ENCODE results near the gene ANKRD33B. TPM values are rescaled to one million over a fixed set of nuclear protein-coding genes. Genes with fewer than 3 reads are reported as not detected.
"Not testable (repeated sequence)": the region's sequence is repeated elsewhere in the genome, so short reads cannot be mapped to it uniquely, and the experiment has no call there.

ANKRD33B gene
- total RNA-seq, 8 experiments from 2014 or later: 2.8 to 41.9 (median 5.4) TPM

- WGBS, 10 experiments: 12 to 100% (median 19%) methylated on average over 1 to 12 of the region's 12 CpGs; no CpG with 5 or more reads in 1 of the 10 experiments
- ATAC-seq (replicated peaks in 6 of 8): peak in 7 of 8 experiments; percentile 6 to 30 (median 16)
- H3K4me3 ChIP-seq: peak overlapping the region; percentile 1 to 25 (median 8)
- in situ Hi-C loops (cut with MboI; ENCODE audit: low pct_unique_long_range_greater_than_20kb in 2 of 9, low sequenced_read_pairs in 9 of 9, unreplicated experiment in 9 of 9): loop anchor here in 7 of 9 experiments (10.0 to 25.0 kb wide), 4 partner anchors 162 to 340 kb away; no protein-coding TSS in a partner anchor
- H3K27ac ChIP-seq: no peak overlapping the region
- peaks cover 9 to 17% of the 10 kb centered on the region in 2 donors for H3K4me1 ChIP-seq (replicated peaks in 1 of 2)
Observed at GRCh38 chr5:10627160-10627701, 63.4 kb downstream of the ANKRD33B start.

GRCh38 chr5:10628601-10629000, 64.7 kb downstream of the ANKRD33B start:
- 50 to 100% (median 92%) methylated on average over 1 to 6 of the region's 7 CpGs; no CpG with 5 or more reads in 2 of the 10 experiments for WGBS, 10 experiments
- ATAC-seq (replicated peaks in 6 of 8): no peak
- Histone ChIP-seq H3K4me1 (replicated peaks in 1 of 2) (peaks cover 9 to 17% of the 10 kb centered on the region in 2 donors), H3K27ac (no peak overlapping the region), H3K4me3 (no peak overlapping the region)
- in situ Hi-C loops (cut with MboI; ENCODE audit: low pct_unique_long_range_greater_than_20kb in 2 of 9, low sequenced_read_pairs in 9 of 9, unreplicated experiment in 9 of 9): loop anchor here in 7 of 9 experiments (10.0 to 25.0 kb wide), 4 partner anchors 164 to 341 kb away; no protein-coding TSS in a partner anchor

GRCh38 chr5:10629682-10630081, 65.8 kb downstream of the ANKRD33B start:
- 57 to 100% (median 93%) methylated on average over 1 to 5 of the region's 5 CpGs; no CpG with 5 or more reads in 1 of the 10 experiments for WGBS, 10 experiments

GRCh38 chr5:10630126-10630525, 66.3 kb downstream of the ANKRD33B start:
- Histone ChIP-seq H3K4me1 (replicated peaks in 1 of 2) (peaks cover 9 to 17% of the 10 kb centered on the region in 2 donors), H3K4me3 (no peak overlapping the region), H3K27ac (no peak overlapping the region)
- in situ Hi-C loops (cut with MboI; ENCODE audit: low pct_unique_long_range_greater_than_20kb in 2 of 9, low sequenced_read_pairs in 9 of 9, unreplicated experiment in 9 of 9): loop anchor here in 4 of 9 experiments (25.0 kb wide), 2 partner anchors 168 to 343 kb away; no protein-coding TSS in a partner anchor
- 78 to 100% (median 88%) methylated on average over 1 to 5 of the region's 5 CpGs; no CpG with 5 or more reads in 2 of the 10 experiments for whole genome bisulfite sequencing, 10 experiments
- ATAC-seq (replicated peaks in 6 of 8): no peak

More at GRCh38 chr5:10629682-10630081, 65.8 kb downstream of the ANKRD33B start:
- no peak for ATAC-seq (replicated peaks in 6 of 8)
- Histone ChIP-seq H3K4me1 (replicated peaks in 1 of 2) (peaks cover 9 to 17% of the 10 kb centered on the region in 2 donors), H3K4me3 (no peak overlapping the region), H3K27ac (no peak overlapping the region)
- in situ Hi-C loops (cut with MboI; ENCODE audit: low pct_unique_long_range_greater_than_20kb in 2 of 9, low sequenced_read_pairs in 9 of 9, unreplicated experiment in 9 of 9): loop anchor here in 7 of 9 experiments (10.0 to 25.0 kb wide), 4 partner anchors 165 to 342 kb away; no protein-coding TSS in a partner anchor

GRCh38 chr5:10630744-10631143, 66.9 kb downstream of the ANKRD33B start:
- H3K4me1 ChIP-seq (replicated peaks in 1 of 2): peaks cover 9 to 17% of the 10 kb centered on the region in 2 donors
- not testable (repeated sequence) for H3K4me3 ChIP-seq; H3K27ac ChIP-seq; ATAC-seq (replicated peaks in 6 of 8)
- 30 to 100% (median 93%) methylated on average over 1 to 4 of the region's 4 CpGs; no CpG with 5 or more reads in 2 of the 10 experiments for WGBS, 10 experiments
- in situ Hi-C loops (cut with MboI; ENCODE audit: low pct_unique_long_range_greater_than_20kb in 2 of 9, low sequenced_read_pairs in 9 of 9, unreplicated experiment in 9 of 9): loop anchor here in 4 of 9 experiments (25.0 kb wide), 2 partner anchors 168 to 343 kb away; no protein-coding TSS in a partner anchor

GRCh38 chr5:10631316-10631996, 67.6 kb downstream of the ANKRD33B start:
- Histone ChIP-seq H3K4me3 (no peak overlapping the region), H3K4me1 (replicated peaks in 1 of 2) (peaks cover 7 to 17% of the 10 kb centered on the region in 2 donors), H3K27ac (no peak overlapping the region)
- in situ Hi-C loops (cut with MboI; ENCODE audit: low pct_unique_long_range_greater_than_20kb in 2 of 9, low sequenced_read_pairs in 9 of 9, unreplicated experiment in 9 of 9): loop anchor here in 4 of 9 experiments (25.0 kb wide), 2 partner anchors 169 to 344 kb away; no protein-coding TSS in a partner anchor
- no peak for ATAC-seq (replicated peaks in 6 of 8)
- 38 to 94% (median 74%) methylated on average over 2 to 14 of the region's 18 CpGs; no CpG with 5 or more reads in 3 of the 10 experiments for WGBS, 10 experiments

- H3K4me1 ChIP-seq (replicated peaks in 1 of 2): peaks cover 0 to 9% of the 10 kb centered on the region in 2 donors
- WGBS, 10 experiments: 50 to 100% (median 80%) methylated on average over 1 to 10 of the region's 23 CpGs; no CpG with 5 or more reads in 3 of the 10 experiments
- in situ Hi-C loops (cut with MboI; ENCODE audit: low pct_unique_long_range_greater_than_20kb in 2 of 9, low sequenced_read_pairs in 9 of 9, unreplicated experiment in 9 of 9): loop anchor here in 4 of 9 experiments (25.0 kb wide), 2 partner anchors 170 to 345 kb away; no protein-coding TSS in a partner anchor
- ATAC-seq (replicated peaks in 6 of 8): no peak
- H3K4me3 ChIP-seq: no peak overlapping the region
- no peak overlapping the region for H3K27ac ChIP-seq
Observed at GRCh38 chr5:10632110-10632761, 68.4 kb downstream of the ANKRD33B start.

GRCh38 chr5:10633271-10634049, 69.6 kb downstream of the ANKRD33B start:
- WGBS, 10 experiments: 67 to 100% (median 96%) methylated on average over 3 to 25 of the region's 28 CpGs
- in situ Hi-C loops (cut with MboI; ENCODE audit: low pct_unique_long_range_greater_than_20kb in 2 of 9, low sequenced_read_pairs in 9 of 9, unreplicated experiment in 9 of 9): loop anchor here in 4 of 9 experiments (25.0 kb wide), 2 partner anchors 171 to 346 kb away; no protein-coding TSS in a partner anchor
- Histone ChIP-seq H3K4me3 (no peak overlapping the region), H3K4me1 (replicated peaks in 1 of 2) (peaks cover 0 to 6% of the 10 kb centered on the region in 2 donors), H3K27ac (no peak overlapping the region)
- no peak for ATAC-seq (replicated peaks in 6 of 8)

GRCh38 chr5:10634050-10634449, 70.2 kb downstream of the ANKRD33B start:
- H3K4me1 ChIP-seq (replicated peaks in 1 of 2): peaks cover 0 to 6% of the 10 kb centered on the region in 2 donors
- in situ Hi-C loops (cut with MboI; ENCODE audit: low pct_unique_long_range_greater_than_20kb in 2 of 9, low sequenced_read_pairs in 9 of 9, unreplicated experiment in 9 of 9): loop anchor here in 4 of 9 experiments (25.0 kb wide), 2 partner anchors 172 to 347 kb away; no protein-coding TSS in a partner anchor
- H3K27ac ChIP-seq: no peak overlapping the region
- H3K4me3 ChIP-seq: no peak overlapping the region
- WGBS, 10 experiments: 62 to 100% (median 90%) methylated on average over 3 to 4 of the region's 4 CpGs; no CpG with 5 or more reads in 3 of the 10 experiments
- no peak for ATAC-seq (replicated peaks in 6 of 8)

- no peak overlapping the region for H3K27ac ChIP-seq
- in situ Hi-C loops (cut with MboI; ENCODE audit: low pct_unique_long_range_greater_than_20kb in 2 of 9, low sequenced_read_pairs in 9 of 9, unreplicated experiment in 9 of 9): loop anchor here in 4 of 9 experiments (25.0 kb wide), 2 partner anchors 172 to 347 kb away; no protein-coding TSS in a partner anchor
- H3K4me3 ChIP-seq: no peak overlapping the region
- peaks cover 0 to 6% of the 10 kb centered on the region in 2 donors for H3K4me1 ChIP-seq (replicated peaks in 1 of 2)
- WGBS, 10 experiments: 90 to 100% (median 100%) methylated on average over 1 to 2 of the region's 2 CpGs; no CpG with 5 or more reads in 7 of the 10 experiments
- ATAC-seq (replicated peaks in 6 of 8): no peak
Observed at GRCh38 chr5:10634562-10634961, 70.7 kb downstream of the ANKRD33B start.

- in situ Hi-C loops (cut with MboI; ENCODE audit: low pct_unique_long_range_greater_than_20kb in 2 of 9, low sequenced_read_pairs in 9 of 9, unreplicated experiment in 9 of 9): loop anchor here in 4 of 9 experiments (25.0 kb wide), 2 partner anchors 173 to 348 kb away; no protein-coding TSS in a partner anchor
- peaks cover 0 to 6% of the 10 kb centered on the region in 2 donors for H3K4me1 ChIP-seq (replicated peaks in 1 of 2)
- ATAC-seq (replicated peaks in 6 of 8): peak in 3 of 8 experiments; percentile 22 to 57 (median 25)
- H3K27ac ChIP-seq: no peak overlapping the region
- no peak overlapping the region for H3K4me3 ChIP-seq
- WGBS, 10 experiments: 27 to 73% (median 45%) methylated on average over 2 to 8 of the region's 10 CpGs; no CpG with 5 or more reads in 3 of the 10 experiments
Observed at GRCh38 chr5:10635257-10635866, 71.5 kb downstream of the ANKRD33B start.
